K562 (cell line): ENCODE results near the gene USP48. TPM values are rescaled to one million over a fixed set of nuclear protein-coding genes. Genes with fewer than 3 reads are reported as not detected.

Experiments used
- C11orf30 ChIP-seq: fragments of 450-650 bp; IDR thresholded peaks from 2 replicates; pipeline ENCODE4 v1.6.1; 2016; ENCODE audit warnings: low read depth, mild to moderate bottlenecking
- CGGBP1 ChIP-seq: fragments of 250-450 bp; sonication (Bioruptor Pico); IDR thresholded peaks from 2 replicates; pipeline ENCODE4 v1.9.0; 2021; ENCODE audit warnings: mild to moderate bottlenecking
- CHAMP1 ChIP-seq: fragments of 450-650 bp; IDR thresholded peaks from 2 replicates; pipeline ENCODE4 v1.6.1; 2016; ENCODE audit warnings: mild to moderate bottlenecking
- DPF2 ChIP-seq: fragments of 450-650 bp; IDR thresholded peaks from 2 replicates; pipeline ENCODE4 v1.6.1; 2016
- EGR1 ChIP-seq: fragments of 450-650 bp; conservative IDR thresholded peaks from 2 replicates; pipeline ENCODE4 v1.6.1; 2017; ENCODE audit warnings: mild to moderate bottlenecking
- FOXJ2 ChIP-seq: fragments of 200-800 bp; sonication (Bioruptor generic); IDR thresholded peaks from 2 replicates; pipeline ENCODE4 v1.6.1; 2016; ENCODE audit warnings: missing genetic modification characterization, missing compliant biosample characterization
- HMG20A ChIP-seq: fragments of 450-650 bp; formaldehyde crosslinking; conservative IDR thresholded peaks from 2 replicates; pipeline ENCODE4 v1.4.0; 2020; ENCODE audit warnings: mild to moderate bottlenecking, mixed read lengths
- HNRNPL ChIP-seq: fragments of 200-400 bp; formaldehyde crosslinking; IDR thresholded peaks from 2 replicates; pipeline ENCODE4 v1.6.1; 2017; ENCODE audit warnings: low read depth, mild to moderate bottlenecking, low read length
- KAT8 ChIP-seq: fragments of 450-650 bp; IDR thresholded peaks from 2 replicates; pipeline ENCODE4 v1.6.1; 2016; ENCODE audit warnings: low read depth, mild to moderate bottlenecking
- MCM7 ChIP-seq, 2 experiments: fragments of 450-650 bp; IDR thresholded peaks; 2 replicates each; pipeline ENCODE4 v1.6.1; 2016 to 2018
- NELFE ChIP-seq: IDR thresholded peaks from 2 replicates; pipeline ENCODE4 v1.6.1; 2011; ENCODE audit warnings: mild to moderate bottlenecking; ENCODE audit not compliant: insufficient read depth, insufficient read length
- NONO ChIP-seq, 2 experiments: fragments of 200-400 bp in 1 of 2; fragments of 450-650 bp in 1 of 2; formaldehyde crosslinking in 1 of 2; IDR thresholded peaks; 2 replicates each; pipeline ENCODE4 v1.6.1; 2017; ENCODE audit warnings: low read depth in 2 of 2, mild to moderate bottlenecking in 2 of 2, moderate library complexity in 2 of 2, low read length in 1 of 2
- NR2C1 ChIP-seq, 2 experiments: fragments of 450-650 bp; IDR thresholded peaks; 2 replicates each; pipeline ENCODE4 v1.6.1; 2017; ENCODE audit warnings: mild to moderate bottlenecking in 2 of 2, antibody characterized with exemption in 1 of 2, inconsistent platforms in 1 of 2, missing compliant biosample characterization in 1 of 2, missing genetic modification characterization in 1 of 2
- RFX7 ChIP-seq: fragments of 250-450 bp; sonication (Bioruptor Pico); IDR thresholded peaks from 2 replicates; pipeline ENCODE4 v1.5.1; 2021; ENCODE audit warnings: mild to moderate bottlenecking
- SIN3B ChIP-seq: fragments of 450-650 bp; IDR thresholded peaks from 2 replicates; pipeline ENCODE4 v1.6.1; 2017; ENCODE audit warnings: low read depth, mild to moderate bottlenecking, moderate library complexity
- SMAD2 ChIP-seq: fragments of 150-350 bp; IDR thresholded peaks from 2 replicates; pipeline ENCODE4 v1.6.1; 2014; ENCODE audit warnings: low read depth, mild to moderate bottlenecking, low read length
- SP1 ChIP-seq: sonication (generic); formaldehyde crosslinking; IDR thresholded peaks from 2 replicates; pipeline ENCODE4 v1.8.1; 2022; ENCODE audit warnings: mild to moderate bottlenecking, missing genetic modification reagents
- TAL1 ChIP-seq: fragments of 450-650 bp; IDR thresholded peaks from 2 replicates; pipeline ENCODE4 v1.6.1; 2016; ENCODE audit warnings: mild to moderate bottlenecking
- TBP ChIP-seq: optimal IDR thresholded peaks from 2 replicates; pipeline ENCODE3; 2011; ENCODE audit warnings: low read depth, low read length, improper control_type of control experiment
- TRIM28 ChIP-seq: fragments of 450-650 bp; IDR thresholded peaks from 2 replicates; pipeline ENCODE4 v1.6.1; 2017
- ZFP36 ChIP-seq: fragments of 150-350 bp; IDR thresholded peaks from 2 replicates; pipeline ENCODE4 v1.6.1; 2018; ENCODE audit warnings: low read length, low read depth; ENCODE audit not compliant: partially characterized antibody
- ZFX ChIP-seq: sonication (generic); formaldehyde crosslinking; IDR thresholded peaks from 2 replicates; pipeline ENCODE4 v1.8.0; 2022; ENCODE audit warnings: mild to moderate bottlenecking, missing genetic modification reagents, moderate library complexity
- ZNF212 ChIP-seq: fragments of 450-650 bp; formaldehyde crosslinking; IDR thresholded peaks from 2 replicates; pipeline ENCODE4 v1.4.0; 2020; ENCODE audit warnings: mild to moderate bottlenecking
- ZNF347 ChIP-seq: fragments of 450-650 bp; formaldehyde crosslinking; IDR thresholded peaks from 2 replicates; pipeline ENCODE4 v1.4.0; 2020; ENCODE audit warnings: low read depth, mild to moderate bottlenecking, moderate library complexity
- ZNF444 ChIP-seq: fragments of 250-450 bp; sonication (Bioruptor Pico); IDR thresholded peaks from 2 replicates; pipeline ENCODE4 v1.4.0; 2020; ENCODE audit warnings: mild to moderate bottlenecking, moderate library complexity
- polyA plus RNA-seq, 8 experiments: library from polyadenylated mRNA; depleted of rRNA in 4 of 8; stranded (reverse) in 5 of 8; unstranded in 3 of 8; fragments of >200 nt; fragmentation: Nextera tagmentation in 2 of 8; fragmentation: Illumina TruSeq in 1 of 8; extraction: Ambion mirVana in 2 of 8; extraction: Trizol in 1 of 8; gene quantifications; 2 replicates each; pipeline versions ENCODE4 v1.2.1 to v1.2.3, GENCODE V29; 2011 to 2014; ENCODE audit warnings: inconsistent platforms in 1 of 8, missing spikeins in 1 of 8
- total RNA-seq, 7 experiments: library from RNA; depleted of rRNA in 6 of 7; stranded (reverse); fragments of >200 nt in 6 of 7; fragmentation: Illumina TruSeq in 2 of 7; extraction: Trizol in 2 of 7; gene quantifications; 2 replicates each; pipeline versions ENCODE4 v1.2.1 to v1.2.3, GENCODE V29; 2011 to 2021; ENCODE audit warnings: low replicate concordance in 1 of 7
- TF ChIP-seq, protein P1 (sequence below), 3 experiments: IDR thresholded peaks in 2 of 3; conservative IDR thresholded peaks in 1 of 3; 2 replicates each; pipeline ENCODE4 v1.5.1; 2011 to 2012; ENCODE audit warnings: low read length in 3 of 3, mild to moderate bottlenecking in 3 of 3, control low read depth in 2 of 3, improper control_type of control experiment in 1 of 3, inconsistent platforms in 1 of 3, low read depth in 1 of 3, mixed read lengths in 1 of 3, moderate library complexity in 1 of 3; ENCODE audit not compliant: insufficient read depth in 2 of 3
- TF ChIP-seq, protein P2 (sequence below): sonication (generic); formaldehyde crosslinking; IDR thresholded peaks from 2 replicates; pipeline ENCODE4 v1.8.0; 2022; ENCODE audit warnings: mild to moderate bottlenecking, missing genetic modification reagents

USP48 gene
- total and polyA plus RNA-seq, 9 of the 15 experiments (the other 6 are each of a cell fraction or from before 2014, with no cell fraction given): 23.3 to 123 (median 106) TPM

DNA sequence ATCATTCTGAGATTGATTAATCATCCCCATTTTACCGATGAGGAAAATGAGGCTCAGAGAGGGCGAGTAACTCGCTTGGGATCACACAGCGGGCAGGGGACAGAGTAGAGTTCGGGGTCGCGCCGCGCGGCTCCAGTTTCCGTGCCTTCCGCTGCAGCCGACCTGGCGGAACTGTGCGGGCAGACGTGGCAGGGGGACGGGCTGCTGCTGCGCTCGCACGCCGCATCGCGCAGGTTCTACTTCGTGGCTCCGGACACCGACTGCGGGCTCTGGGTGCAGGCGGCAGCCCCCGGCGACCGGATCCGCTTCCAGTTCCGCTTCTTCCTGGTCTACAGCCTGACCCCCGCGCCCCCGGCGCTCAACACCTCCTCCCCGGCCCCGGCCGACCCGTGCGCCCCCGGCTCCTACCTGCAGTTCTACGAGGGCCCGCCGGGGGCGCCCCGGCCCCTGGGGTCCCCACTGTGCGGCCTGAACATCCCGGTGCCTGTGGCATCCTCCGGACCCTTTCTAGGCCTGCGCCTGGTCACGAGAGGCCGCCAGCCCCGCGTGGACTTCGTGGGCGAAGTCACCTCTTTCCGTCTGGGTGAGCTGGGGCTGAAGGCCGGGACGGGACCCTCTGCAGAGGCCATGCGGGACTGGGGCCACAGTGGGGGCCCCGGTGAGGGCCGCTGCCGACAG, 31.4 kb upstream of the USP48 start (continued):
- TF ChIP-seq SMAD2 (no peak), EGR1 (no peak), TRIM28 (no peak), HNRNPL (no peak), DPF2 (no peak), ZFP36 (peak; percentile 71), FOXJ2 (tag) (no peak), NR2C1 (IDR thresholded peaks at IDR 0.05) (no peak), NR2C1 (tag; IDR thresholded peaks at IDR 0.05) (no peak), RFX7 (CRISPR knock-in tag) (no peak), CHAMP1 (no peak), ZNF444 (no peak), ZNF212 (no peak), ZFX (CRISPR knock-in tag) (no peak), KAT8 (no peak), NELFE (no peak), ZNF347 (CRISPR knock-in tag) (no peak), NONO (IDR thresholded peaks at IDR 0.05; ENCODE audit: low read depth in 2 of 2, low read length in 1 of 2) (no peak), SP1 (CRISPR knock-in tag) (no peak), TBP (no peak), SIN3B (no peak), CGGBP1 (CRISPR knock-in tag) (no peak), TAL1 (no peak), MCM7 (IDR thresholded peaks at IDR 0.05) (no peak), HMG20A (CRISPR knock-in tag) (no peak), C11orf30 (no peak)
- TF ChIP-seq, protein P1, sequence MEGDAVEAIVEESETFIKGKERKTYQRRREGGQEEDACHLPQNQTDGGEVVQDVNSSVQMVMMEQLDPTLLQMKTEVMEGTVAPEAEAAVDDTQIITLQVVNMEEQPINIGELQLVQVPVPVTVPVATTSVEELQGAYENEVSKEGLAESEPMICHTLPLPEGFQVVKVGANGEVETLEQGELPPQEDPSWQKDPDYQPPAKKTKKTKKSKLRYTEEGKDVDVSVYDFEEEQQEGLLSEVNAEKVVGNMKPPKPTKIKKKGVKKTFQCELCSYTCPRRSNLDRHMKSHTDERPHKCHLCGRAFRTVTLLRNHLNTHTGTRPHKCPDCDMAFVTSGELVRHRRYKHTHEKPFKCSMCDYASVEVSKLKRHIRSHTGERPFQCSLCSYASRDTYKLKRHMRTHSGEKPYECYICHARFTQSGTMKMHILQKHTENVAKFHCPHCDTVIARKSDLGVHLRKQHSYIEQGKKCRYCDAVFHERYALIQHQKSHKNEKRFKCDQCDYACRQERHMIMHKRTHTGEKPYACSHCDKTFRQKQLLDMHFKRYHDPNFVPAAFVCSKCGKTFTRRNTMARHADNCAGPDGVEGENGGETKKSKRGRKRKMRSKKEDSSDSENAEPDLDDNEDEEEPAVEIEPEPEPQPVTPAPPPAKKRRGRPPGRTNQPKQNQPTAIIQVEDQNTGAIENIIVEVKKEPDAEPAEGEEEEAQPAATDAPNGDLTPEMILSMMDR (IDR thresholded peaks at IDR 0.05 in 2 of 3, conservative IDR thresholded peaks at IDR 0.05 in 1 of 3; ENCODE audit: insufficient read depth in 2 of 3, low read depth in 1 of 3, low read length in 3 of 3): peak; percentile 33 to 62 (median 59); a peak in 5 of 6 replicates
- TF ChIP-seq, protein P2, sequence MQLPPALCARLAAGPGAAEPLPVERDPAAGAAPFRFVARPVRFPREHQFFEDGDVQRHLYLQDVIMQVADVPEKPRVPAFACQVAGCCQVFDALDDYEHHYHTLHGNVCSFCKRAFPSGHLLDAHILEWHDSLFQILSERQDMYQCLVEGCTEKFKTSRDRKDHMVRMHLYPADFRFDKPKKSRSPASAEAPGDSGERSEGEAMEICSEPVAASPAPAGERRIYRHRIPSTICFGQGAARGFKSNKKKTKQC (CRISPR knock-in tag): peak; percentile 27; the same call in 1 of the 2 replicates
